ENCODE results near the gene COX11.

DNA sequence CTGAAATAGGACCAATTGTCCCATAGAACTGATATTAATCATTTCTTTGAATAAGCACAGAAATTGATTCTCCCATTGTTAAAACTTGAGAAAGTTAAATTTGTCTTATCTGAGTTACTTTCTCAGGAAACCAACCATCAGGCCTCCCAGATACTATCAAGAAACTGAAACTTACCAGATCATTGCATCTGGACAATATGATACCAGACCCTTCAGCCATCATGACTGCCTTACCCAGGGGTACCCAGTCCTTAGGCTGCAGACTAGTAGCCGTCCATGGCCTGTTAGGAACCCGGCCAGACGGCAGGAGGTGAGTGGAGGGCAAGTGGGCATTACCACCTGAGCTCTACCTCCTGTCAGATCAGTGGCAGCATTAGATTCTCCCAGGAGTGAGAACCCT lies 7.9 kb upstream of the COX11 start:
- TF ChIP-seq, protein P1, sequence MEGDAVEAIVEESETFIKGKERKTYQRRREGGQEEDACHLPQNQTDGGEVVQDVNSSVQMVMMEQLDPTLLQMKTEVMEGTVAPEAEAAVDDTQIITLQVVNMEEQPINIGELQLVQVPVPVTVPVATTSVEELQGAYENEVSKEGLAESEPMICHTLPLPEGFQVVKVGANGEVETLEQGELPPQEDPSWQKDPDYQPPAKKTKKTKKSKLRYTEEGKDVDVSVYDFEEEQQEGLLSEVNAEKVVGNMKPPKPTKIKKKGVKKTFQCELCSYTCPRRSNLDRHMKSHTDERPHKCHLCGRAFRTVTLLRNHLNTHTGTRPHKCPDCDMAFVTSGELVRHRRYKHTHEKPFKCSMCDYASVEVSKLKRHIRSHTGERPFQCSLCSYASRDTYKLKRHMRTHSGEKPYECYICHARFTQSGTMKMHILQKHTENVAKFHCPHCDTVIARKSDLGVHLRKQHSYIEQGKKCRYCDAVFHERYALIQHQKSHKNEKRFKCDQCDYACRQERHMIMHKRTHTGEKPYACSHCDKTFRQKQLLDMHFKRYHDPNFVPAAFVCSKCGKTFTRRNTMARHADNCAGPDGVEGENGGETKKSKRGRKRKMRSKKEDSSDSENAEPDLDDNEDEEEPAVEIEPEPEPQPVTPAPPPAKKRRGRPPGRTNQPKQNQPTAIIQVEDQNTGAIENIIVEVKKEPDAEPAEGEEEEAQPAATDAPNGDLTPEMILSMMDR (IDR thresholded peaks at IDR 0.05), result no peak
- no peak for TF ChIP-seq EZH2 (IDR thresholded peaks at IDR 0.05)
- no peak for TF ChIP-seq EZH2phosphoT487 (IDR thresholded peaks at IDR 0.05)

Measured in neural progenitor cell (in vitro differentiated cells).